IMR-90 (cell line): ENCODE measurements around the gene ACTRT2. TPM values are rescaled to one million over a fixed set of nuclear protein-coding genes. Genes with fewer than 3 reads are reported as not detected.

Experiments used
- ATAC-seq: fragments of 200-7000 bp; cut with Tn5 transposase; 2 replicates; pipeline ENCODE4 v1.9.1; 2020; ENCODE audit warnings: low read depth, mild to moderate bottlenecking, moderate library complexity
- BruUV-seq: library from RNA; stranded (reverse); fragments of 400-500 nt; replicated peaks from 2 replicates; lab custom pipeline; 2021; lab: Mats Ljungman, UMichigan
- CTCF ChIA-PET: fragments of 300-600 bp; formaldehyde crosslinking; extraction: SDS; loops from one replicate; lab custom pipeline; 2021; ENCODE audit warnings: antibody characterized with exemption; lab: Yijun Ruan, JAX
- POLR2A ChIA-PET: fragments of 300-600 bp; sonication (Branson Sonifier 250); formaldehyde crosslinking; loops from one replicate; lab custom pipeline; 2022; ENCODE audit warnings: antibody characterized with exemption; ENCODE audit not compliant: unreplicated experiment; lab: Charles Lee
- DNase-seq: peaks from one replicate; pipeline ENCODE4 v3.0.0; 2013
- H2AFZ ChIP-seq: replicated peaks from 2 replicates; pipeline ENCODE3; 2013; ENCODE audit warnings: low read length, mild to moderate bottlenecking; ENCODE audit not compliant: poor library complexity
- H2AK5ac ChIP-seq: 2 replicates; pipeline ENCODE4 v1.6.1; 2013; ENCODE audit warnings: low read depth, low read length, inconsistent platforms
- H2AK9ac ChIP-seq: replicated peaks from 2 replicates; pipeline ENCODE3; 2013; ENCODE audit warnings: mild to moderate bottlenecking, low read depth, low read length, moderate library complexity; ENCODE audit not compliant: poor library complexity
- H2BK120ac ChIP-seq: 2 replicates; pipeline ENCODE4 v1.6.1; 2013; ENCODE audit warnings: low read depth, low read length, inconsistent platforms
- H2BK15ac ChIP-seq: 3 replicates; pipeline ENCODE4 v1.6.1; 2013; ENCODE audit warnings: low read depth, low read length, inconsistent platforms
- H2BK20ac ChIP-seq: 2 replicates; pipeline ENCODE4 v1.6.1; 2013; ENCODE audit warnings: low read depth, mild to moderate bottlenecking, inconsistent platforms, low read length, moderate library complexity
- H2BK5ac ChIP-seq: 2 replicates; pipeline ENCODE4 v1.6.1; 2013; ENCODE audit warnings: mild to moderate bottlenecking, low read depth, low read length, inconsistent platforms; ENCODE audit not compliant: poor library complexity, severe bottlenecking
- H3K14ac ChIP-seq: replicated peaks from 2 replicates; pipeline ENCODE4 v1.6.1; 2013; ENCODE audit warnings: low read depth, low read length, inconsistent platforms
- H3K18ac ChIP-seq: 2 replicates; pipeline ENCODE4 v1.6.1; 2013; ENCODE audit warnings: low read depth, low read length, control low read depth
- H3K23ac ChIP-seq: 2 replicates; pipeline ENCODE4 v1.6.1; 2013; ENCODE audit warnings: low read depth, low read length, inconsistent platforms
- H3K27ac ChIP-seq: 2 replicates; pipeline ENCODE4 v1.5.1; 2013; ENCODE audit warnings: mild to moderate bottlenecking, control low read depth, low read length; ENCODE audit not compliant: insufficient read depth
- H3K27me3 ChIP-seq: 2 replicates; pipeline ENCODE4 v1.6.1; 2013; ENCODE audit warnings: low read length; ENCODE audit not compliant: control insufficient read depth, insufficient read depth
- H3K36me3 ChIP-seq: 2 replicates; pipeline ENCODE4 v1.6.1; 2013; ENCODE audit warnings: low read length, mixed read lengths; ENCODE audit not compliant: control insufficient read depth, insufficient read depth
- H3K4ac ChIP-seq: 2 replicates; pipeline ENCODE4 v1.6.1; 2013; ENCODE audit warnings: low read depth, low read length, inconsistent platforms
- H3K4me1 ChIP-seq: 2 replicates; pipeline ENCODE4 v1.6.1; 2013; ENCODE audit warnings: low read length, mixed read lengths; ENCODE audit not compliant: control insufficient read depth, insufficient read depth
- H3K4me2 ChIP-seq: 2 replicates; pipeline ENCODE4 v1.6.1; 2013; ENCODE audit warnings: low read depth, mild to moderate bottlenecking, control low read depth, low read length, moderate library complexity
- H3K4me3 ChIP-seq: 2 replicates; pipeline ENCODE4 v1.5.1; 2013; ENCODE audit warnings: low read depth, mild to moderate bottlenecking, control low read depth, low read length, moderate library complexity; ENCODE audit not compliant: insufficient read depth
- H3K56ac ChIP-seq: 2 replicates; pipeline ENCODE4 v1.6.1; 2013; ENCODE audit warnings: low read length, inconsistent platforms; ENCODE audit not compliant: insufficient read depth; ENCODE audit errors: extremely low read depth
- H3K79me1 ChIP-seq, 2 experiments: 2 replicates each; pipeline ENCODE4 v1.6.1; 2013; ENCODE audit warnings: low read length in 2 of 2, inconsistent platforms in 1 of 2, low read depth in 1 of 2
- H3K9ac ChIP-seq: 2 replicates; pipeline ENCODE4 v1.6.1; 2013; ENCODE audit warnings: low read depth, low read length, control low read depth
- H3K9me1 ChIP-seq: 2 replicates; pipeline ENCODE4 v1.6.1; 2013; ENCODE audit warnings: low read length, inconsistent platforms; ENCODE audit not compliant: insufficient read depth
- H3K9me3 ChIP-seq: 2 replicates; pipeline ENCODE4 v1.6.1; 2013; ENCODE audit warnings: low read length; ENCODE audit not compliant: control insufficient read depth, insufficient read depth
- H4K20me1 ChIP-seq: 2 replicates; pipeline ENCODE4 v1.6.1; 2013; ENCODE audit warnings: low read length, inconsistent platforms; ENCODE audit not compliant: insufficient read depth
- H4K5ac ChIP-seq: 2 replicates; pipeline ENCODE4 v1.6.1; 2013; ENCODE audit warnings: mild to moderate bottlenecking, low read depth, low read length, control low read depth
- H4K8ac ChIP-seq, 2 experiments: 2 replicates each; pipeline ENCODE4 v1.6.1; 2013; ENCODE audit warnings: low read depth in 2 of 2, low read length in 2 of 2, control low read depth in 1 of 2, inconsistent platforms in 1 of 2
- H4K91ac ChIP-seq: 2 replicates; pipeline ENCODE4 v1.6.1; 2013; ENCODE audit warnings: low read depth, low read length, inconsistent platforms; ENCODE audit not compliant: insufficient read depth
- BHLHE40 ChIP-seq: fragments of 150-350 bp; IDR thresholded peaks from 2 replicates; pipeline ENCODE4 v1.6.1; 2016; ENCODE audit warnings: mild to moderate bottlenecking, low read depth, low read length
- CEBPB ChIP-seq: IDR thresholded peaks from 2 replicates; pipeline ENCODE4 v1.6.1; 2012; ENCODE audit warnings: low read depth, low read length, improper control_type of control experiment
- MAFK ChIP-seq: IDR thresholded peaks from 2 replicates; pipeline ENCODE4 v1.6.1; 2012; ENCODE audit warnings: low read depth, low read length, improper control_type of control experiment
- MAZ ChIP-seq: IDR thresholded peaks from 2 replicates; pipeline ENCODE4 v1.6.1; 2012; ENCODE audit warnings: low read depth, mild to moderate bottlenecking, low read length, improper control_type of control experiment, moderate library complexity, borderline replicate concordance
- MXI1 ChIP-seq: IDR thresholded peaks from 2 replicates; pipeline ENCODE4 v1.6.1; 2012; ENCODE audit warnings: low read depth, mild to moderate bottlenecking, low read length, moderate library complexity, borderline replicate concordance
- NFE2L2 ChIP-seq: fragments of 150-350 bp; IDR thresholded peaks from 2 replicates; pipeline ENCODE4 v1.6.1; 2016; ENCODE audit warnings: low read depth, mild to moderate bottlenecking, low read length
- POLR2A ChIP-seq: IDR thresholded peaks from 2 replicates; pipeline ENCODE4 v1.6.1; 2012; ENCODE audit warnings: mild to moderate bottlenecking, low read depth, low read length
- RAD21 ChIP-seq: IDR thresholded peaks from 2 replicates; pipeline ENCODE4 v1.6.1; 2012; ENCODE audit warnings: low read length, improper control_type of control experiment
- RCOR1 ChIP-seq: IDR thresholded peaks from 2 replicates; pipeline ENCODE4 v1.6.1; 2012; ENCODE audit warnings: mild to moderate bottlenecking, low read length, improper control_type of control experiment; ENCODE audit not compliant: insufficient replicate concordance
- SMC3 ChIP-seq: fragments of 150-350 bp; IDR thresholded peaks from 2 replicates; pipeline ENCODE4 v1.6.1; 2016; ENCODE audit warnings: low read depth, mild to moderate bottlenecking, antibody characterized with exemption, low read length, moderate library complexity
- USF2 ChIP-seq: fragments of 150-350 bp; IDR thresholded peaks from 2 replicates; pipeline ENCODE4 v1.6.1; 2017; ENCODE audit warnings: mild to moderate bottlenecking, antibody characterized with exemption, low read length, low read depth
- WGBS, 2 experiments: methylation state at CpG; one replicate each; pipeline versions ENCODE4 v1.1.5 to v1.1.7; 2013; ENCODE audit warnings: missing lambda C conversion rate in 2 of 2; ENCODE audit not compliant: insufficient read length in 1 of 2; ENCODE audit errors: extremely low coverage in 2 of 2; 5-methylcytosine and 5-hydroxymethylcytosine counted together
- dilution Hi-C: fragments of 300-500 bp; cut with HindIII; formaldehyde crosslinking; loops from one replicate; pipeline ENCODE4 v1.14.3; 2018; ENCODE audit warnings: low sequenced_read_pairs; ENCODE audit not compliant: unreplicated experiment
- in situ Hi-C: fragments of 300-500 bp; cut with MboI; formaldehyde crosslinking; loops from 3 replicates; pipeline ENCODE4 v1.14.3; 2019; ENCODE audit warnings: low sequenced_read_pairs, inconsistent platforms, mixed read lengths
- intact Hi-C: fragments of 100-400 bp; cut with micrococcal nuclease; formaldehyde crosslinking; loops from 2 replicates; pipeline ENCODE4 v1.10.0; 2022
- polyA plus RNA-seq, 3 experiments: library from polyadenylated mRNA; depleted of rRNA; stranded (reverse); fragments of >200 nt; gene quantifications; 2 replicates each; pipeline ENCODE4 v1.2.3, GENCODE V29; 2012; ENCODE audit warnings: low replicate concordance in 1 of 3
- total RNA-seq: library from RNA; depleted of rRNA; stranded (reverse); fragments of >200 nt; gene quantifications from 2 replicates; pipeline ENCODE4 v1.2.3, GENCODE V29; 2012
- TF ChIP-seq, protein P1 (sequence below): fragments of 150-350 bp; IDR thresholded peaks from 2 replicates; pipeline ENCODE4 v1.6.1; 2016; ENCODE audit warnings: low read depth, mild to moderate bottlenecking, low read length, moderate library complexity, borderline replicate concordance
- TF ChIP-seq, protein P2 (sequence below): conservative IDR thresholded peaks from 2 replicates; pipeline ENCODE4 v1.5.1; 2012; ENCODE audit warnings: mild to moderate bottlenecking, low read depth, low read length, improper control_type of control experiment

The ACTRT2 gene
- total and polyA plus RNA-seq, 2 of the 4 experiments (the other 2 are of a cell fraction), result not detected

- TF ChIP-seq POLR2A, result no peak
These were observed 13.7 kb upstream of the ACTRT2 start (continued) for GRCh38 chr1:3007298-3008147.

DNA sequence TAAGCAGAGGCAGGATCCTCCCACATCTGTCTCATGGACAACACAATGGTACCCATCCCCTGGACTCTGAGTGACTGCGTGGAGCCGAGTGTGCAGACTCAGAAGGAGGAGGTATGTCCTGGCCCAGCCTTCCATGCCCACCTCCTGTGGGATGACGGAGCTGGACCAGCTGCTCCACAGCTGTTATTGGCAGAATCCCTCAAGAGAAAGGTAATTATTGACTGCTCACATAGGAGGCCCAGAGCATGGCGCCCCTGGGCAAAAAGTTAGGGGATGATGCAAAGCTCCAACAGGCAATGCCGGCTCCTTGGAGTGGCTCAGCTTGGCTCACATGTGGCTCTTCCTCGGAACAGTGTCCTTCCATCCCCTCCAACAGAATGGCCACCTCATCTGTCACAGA is 12.2 kb upstream of the ACTRT2 start:
- Histone ChIP-seq H3K79me1 (no peaks in the 10 kb centered on the region), H2AFZ (no peak overlapping the region), H3K56ac (no peak overlapping the region), H3K9me3 (peaks cover 50% of the 10 kb centered on the region), H3K4me1 (no peaks in the 10 kb centered on the region), H3K14ac (no peak overlapping the region), H2BK15ac (no peak overlapping the region), H3K18ac (no peak overlapping the region), H3K27me3 (no peaks in the 10 kb centered on the region), H2BK5ac (no peak overlapping the region), H4K20me1 (no peaks in the 10 kb centered on the region), H2BK20ac (no peak overlapping the region), H3K9ac (no peak overlapping the region), H2BK120ac (no peak overlapping the region), H3K4me3 (no peak overlapping the region), H2AK9ac (no peak overlapping the region), H4K5ac (no peak overlapping the region), H2AK5ac (no peak overlapping the region), H4K91ac (no peak overlapping the region), H3K23ac (no peak overlapping the region), H3K4me2 (no peak overlapping the region), H3K4ac (no peak overlapping the region), H3K9me1 (no peaks in the 10 kb centered on the region), H4K8ac (no peak overlapping the region), H3K27ac (no peak overlapping the region), H3K36me3 (no peaks in the 10 kb centered on the region)
- WGBS, 2 experiments, result no CpG with 5 or more reads among the region's 6 CpGs
- POLR2A ChIA-PET, result no interaction called here
- intact Hi-C loops, result no loop called here
- ATAC-seq, result no peak
- dilution Hi-C loops, result no loop called here
- DNase-seq, result no peak
- CTCF ChIA-PET, result no interaction called here
- in situ Hi-C loops, result no loop called here
- no TSS peak for BruUV-seq
- TF ChIP-seq, protein P1, sequence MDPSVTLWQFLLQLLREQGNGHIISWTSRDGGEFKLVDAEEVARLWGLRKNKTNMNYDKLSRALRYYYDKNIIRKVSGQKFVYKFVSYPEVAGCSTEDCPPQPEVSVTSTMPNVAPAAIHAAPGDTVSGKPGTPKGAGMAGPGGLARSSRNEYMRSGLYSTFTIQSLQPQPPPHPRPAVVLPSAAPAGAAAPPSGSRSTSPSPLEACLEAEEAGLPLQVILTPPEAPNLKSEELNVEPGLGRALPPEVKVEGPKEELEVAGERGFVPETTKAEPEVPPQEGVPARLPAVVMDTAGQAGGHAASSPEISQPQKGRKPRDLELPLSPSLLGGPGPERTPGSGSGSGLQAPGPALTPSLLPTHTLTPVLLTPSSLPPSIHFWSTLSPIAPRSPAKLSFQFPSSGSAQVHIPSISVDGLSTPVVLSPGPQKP, result no peak
- TF ChIP-seq USF2 (no peak), MXI1 (no peak), CEBPB (no peak), NFE2L2 (no peak), MAZ (no peak), MAFK (no peak), POLR2A (no peak), BHLHE40 (no peak), RCOR1 (no peak), RAD21 (no peak), SMC3 (no peak)
- TF ChIP-seq, protein P2, sequence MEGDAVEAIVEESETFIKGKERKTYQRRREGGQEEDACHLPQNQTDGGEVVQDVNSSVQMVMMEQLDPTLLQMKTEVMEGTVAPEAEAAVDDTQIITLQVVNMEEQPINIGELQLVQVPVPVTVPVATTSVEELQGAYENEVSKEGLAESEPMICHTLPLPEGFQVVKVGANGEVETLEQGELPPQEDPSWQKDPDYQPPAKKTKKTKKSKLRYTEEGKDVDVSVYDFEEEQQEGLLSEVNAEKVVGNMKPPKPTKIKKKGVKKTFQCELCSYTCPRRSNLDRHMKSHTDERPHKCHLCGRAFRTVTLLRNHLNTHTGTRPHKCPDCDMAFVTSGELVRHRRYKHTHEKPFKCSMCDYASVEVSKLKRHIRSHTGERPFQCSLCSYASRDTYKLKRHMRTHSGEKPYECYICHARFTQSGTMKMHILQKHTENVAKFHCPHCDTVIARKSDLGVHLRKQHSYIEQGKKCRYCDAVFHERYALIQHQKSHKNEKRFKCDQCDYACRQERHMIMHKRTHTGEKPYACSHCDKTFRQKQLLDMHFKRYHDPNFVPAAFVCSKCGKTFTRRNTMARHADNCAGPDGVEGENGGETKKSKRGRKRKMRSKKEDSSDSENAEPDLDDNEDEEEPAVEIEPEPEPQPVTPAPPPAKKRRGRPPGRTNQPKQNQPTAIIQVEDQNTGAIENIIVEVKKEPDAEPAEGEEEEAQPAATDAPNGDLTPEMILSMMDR, result no peak
